B cell (primary cell): Measurements from ENCODE around the gene CTPS1. TPM values are rescaled to one million over a fixed set of nuclear protein-coding genes. Genes with fewer than 3 reads are reported as not detected.

Source experiments
- ATAC-seq: fragments of 200-7000 bp; cut with Tn5 transposase; one replicate; pipeline ENCODE4 v1.10.0; 2021; ENCODE audit warnings: low read depth, mild to moderate bottlenecking, moderate number of reproducible peaks, moderate library complexity
- CTCF ChIA-PET: fragments of 350-600 bp; sonication (Branson Sonifier 250); formaldehyde crosslinking; loops from one replicate; lab custom pipeline; 2021; ENCODE audit warnings: antibody characterized with exemption, inconsistent platforms; lab: Charles Lee
- POLR2A ChIA-PET: fragments of 350-600 bp; sonication (Branson Sonifier 250); formaldehyde crosslinking; loops from one replicate; lab custom pipeline; 2021; ENCODE audit warnings: antibody characterized with exemption; lab: Charles Lee
- DNase-seq: peaks from one replicate; pipeline ENCODE4 v3.0.0; 2013
- H2AFZ ChIP-seq: 2 replicates; pipeline ENCODE4 v1.6.1; 2012; ENCODE audit warnings: mild to moderate bottlenecking, low read depth, low read length; ENCODE audit not compliant: insufficient read depth, poor library complexity, severe bottlenecking
- H3K27ac ChIP-seq, 2 donors: 1 replicate in 1 of 2; 2 replicates in 1 of 2; pipeline ENCODE4 v1.5.1; 2012 to 2013; ENCODE audit warnings: low read length in 2 of 2, mild to moderate bottlenecking in 2 of 2, moderate library complexity in 1 of 2
- H3K27me3 ChIP-seq, 4 experiments: fragments of 200-600 bp in 1 of 4; sonication (generic) in 1 of 4; replicated peaks in 1 of 4; 1 replicate in 2 of 4; 2 replicates in 2 of 4; pipeline versions ENCODE4 v1.6.1 to v1.7.0; 2013 to 2016; ENCODE audit warnings: low read length in 3 of 4, mild to moderate bottlenecking in 2 of 4, mixed read lengths in 1 of 4, moderate library complexity in 1 of 4; ENCODE audit not compliant: insufficient read depth in 4 of 4, control insufficient read depth in 3 of 4; ENCODE audit errors: control extremely low read depth in 1 of 4
- H3K36me3 ChIP-seq, 2 experiments: replicated peaks in 1 of 2; 1 replicate in 1 of 2; 2 replicates in 1 of 2; pipeline versions ENCODE4 v1.6.1 to v1.7.1; 2013; ENCODE audit warnings: low read length in 1 of 2; ENCODE audit not compliant: insufficient read depth in 2 of 2, control insufficient read depth in 1 of 2; ENCODE audit errors: control extremely low read depth in 1 of 2, extremely low read depth in 1 of 2
- H3K4me1 ChIP-seq, 2 donors: fragments of 200-600 bp in 1 of 2; sonication (generic) in 1 of 2; 1 replicate in 1 of 2; 2 replicates in 1 of 2; pipeline versions ENCODE4 v1.5.1 to v1.6.1; 2013 to 2017; ENCODE audit warnings: low read length in 2 of 2; ENCODE audit not compliant: control insufficient read depth in 2 of 2, insufficient read depth in 2 of 2
- H3K4me2 ChIP-seq: replicated peaks from 2 replicates; pipeline ENCODE3; 2012; ENCODE audit warnings: mild to moderate bottlenecking, low read depth, low read length; ENCODE audit not compliant: poor library complexity, severe bottlenecking
- H3K4me3 ChIP-seq, 5 experiments: fragments of 200-600 bp in 1 of 5; sonication (generic) in 1 of 5; 1 replicate in 3 of 5; 2 replicates in 2 of 5; pipeline versions ENCODE4 v1.5.1 to v1.7.0; 2011 to 2016; ENCODE audit warnings: low read length in 4 of 5, mild to moderate bottlenecking in 4 of 5, low read depth in 2 of 5, control low read depth in 1 of 5, moderate library complexity in 1 of 5; ENCODE audit not compliant: insufficient read depth in 1 of 5; ENCODE audit errors: control extremely low read depth in 1 of 5, extremely low read depth in 1 of 5
- H3K79me2 ChIP-seq: fragments of 200-600 bp; sonication (generic); one replicate; pipeline ENCODE4 v1.6.0; 2016; ENCODE audit warnings: low read length; ENCODE audit not compliant: control insufficient read depth, insufficient read depth
- H3K9ac ChIP-seq: fragments of 200-600 bp; sonication (generic); 2 replicates; pipeline ENCODE4 v1.6.1; 2017; ENCODE audit warnings: mild to moderate bottlenecking, low read length, moderate library complexity
- H3K9me3 ChIP-seq, 3 donors: one replicate each; pipeline versions ENCODE4 v1.6.1 to v1.7.1; 2013; ENCODE audit warnings: low read length in 2 of 3; ENCODE audit not compliant: control insufficient read depth in 2 of 3, insufficient read depth in 1 of 3; ENCODE audit errors: control extremely low read depth in 1 of 3
- H4K20me1 ChIP-seq: 2 replicates; pipeline ENCODE4 v1.6.0; 2012; ENCODE audit warnings: mild to moderate bottlenecking, low read length; ENCODE audit not compliant: insufficient read depth, control insufficient read depth, poor library complexity, severe bottlenecking
- H3K27ac Mint-ChIP-seq: one replicate; pipeline ENCODE4 v1.8.0; 2021; ENCODE audit warnings: mixed read lengths
- H3K27me3 Mint-ChIP-seq: one replicate; pipeline ENCODE4 v1.8.0; 2021; ENCODE audit warnings: mixed read lengths
- H3K4me1 Mint-ChIP-seq: one replicate; pipeline ENCODE4 v1.8.0; 2021; ENCODE audit warnings: mixed read lengths
- H3K4me3 Mint-ChIP-seq: one replicate; pipeline ENCODE4 v1.8.0; 2021; ENCODE audit warnings: mixed read lengths
- H3K9me3 Mint-ChIP-seq: one replicate; pipeline ENCODE4 v1.8.0; 2022; ENCODE audit warnings: mixed read lengths; ENCODE audit not compliant: insufficient read depth
- EZH2 ChIP-seq: IDR thresholded peaks from 2 replicates; pipeline ENCODE4 v1.6.1; 2012; ENCODE audit warnings: borderline replicate concordance, low read depth, mild to moderate bottlenecking, moderate library complexity, low read length; ENCODE audit not compliant: insufficient read depth, poor library complexity, severe bottlenecking
- WGBS: methylation state at CpG from one replicate; pipeline ENCODE4 v1.1.5; 2013; ENCODE audit warnings: missing lambda C conversion rate; ENCODE audit not compliant: insufficient coverage; 5-methylcytosine and 5-hydroxymethylcytosine counted together
- intact Hi-C: fragments of 100-400 bp; cut with micrococcal nuclease; formaldehyde crosslinking; loops from one replicate; pipeline ENCODE4 v1.10.0; 2022
- polyA plus RNA-seq: library from polyadenylated mRNA; depleted of rRNA; stranded (reverse); fragments of >200 nt; gene quantifications from 2 replicates; pipeline ENCODE4 v1.2.3, GENCODE V29; 2012
- total RNA-seq, 2 donors: library from RNA; stranded (reverse); fragments of 120-200 nt in 1 of 2; gene quantifications; 1 replicate in 1 of 2; 2 replicates in 1 of 2; pipeline versions ENCODE4 v1.2.3 to v1.2.4, GENCODE V29; 2013 to 2022
- TF ChIP-seq, protein P1 (sequence below): fragments of 200-600 bp; IDR thresholded peaks from one replicate; pipeline ENCODE4 v1.8.0; 2022; ENCODE audit warnings: antibody characterized with exemption, mild to moderate bottlenecking

CTPS1 gene
- total and polyA plus RNA-seq, 2 donors (not counting 1 experiment from before 2014, with no cell fraction given), result 9.2 to 17.9 TPM

DNA sequence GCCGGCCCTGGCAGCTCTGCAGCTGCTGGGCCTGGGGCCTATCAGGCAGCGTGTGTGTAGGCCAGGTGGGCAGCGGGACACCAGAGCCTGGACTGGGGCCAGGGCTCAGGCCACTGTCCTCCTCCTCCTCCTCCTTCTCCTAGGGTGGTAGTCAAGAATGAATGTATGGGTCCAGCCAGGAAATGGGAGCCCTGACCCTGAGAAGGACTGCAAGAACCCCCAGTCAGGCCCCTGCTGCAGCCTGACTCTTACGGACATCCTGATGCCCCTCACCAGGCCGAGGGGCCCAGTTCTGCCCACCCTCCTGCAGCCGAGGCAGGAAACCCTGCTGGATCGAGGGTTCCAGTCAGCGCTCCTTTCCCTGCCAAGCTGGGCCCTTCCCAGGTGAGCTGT is 38.5 kb downstream of the CTPS1 start:
- no peaks in the 10 kb centered on the region for H3K27me3 Mint-ChIP-seq
- no peak for ATAC-seq
- ChIA-PET POLR2A (no interaction called here), CTCF (no interaction called here)
- no peak overlapping the region for H3K4me3 ChIP-seq
- peaks cover 0 to 3% of the 10 kb centered on the region in 2 experiments for H3K36me3 ChIP-seq
- no peak overlapping the region for H2AFZ ChIP-seq
- H3K27ac ChIP-seq, result no peak overlapping the region
- intact Hi-C loops, result no loop called here
- no peaks in the 10 kb centered on the region for H3K79me2 ChIP-seq
- H3K9ac ChIP-seq, result no peak overlapping the region
- no peaks in the 10 kb centered on the region for H3K9me3 Mint-ChIP-seq
- H3K4me3 Mint-ChIP-seq, result no peak overlapping the region
- H3K9me3 ChIP-seq, result peaks cover 0 to 4% (median 0%) of the 10 kb centered on the region in 3 donors
- H3K4me1 ChIP-seq, result peaks cover 6 to 20% of the 10 kb centered on the region in 2 donors
- no peaks in the 10 kb centered on the region for H3K27me3 ChIP-seq
- TF ChIP-seq EZH2, result no peak
- TF ChIP-seq, protein P1, sequence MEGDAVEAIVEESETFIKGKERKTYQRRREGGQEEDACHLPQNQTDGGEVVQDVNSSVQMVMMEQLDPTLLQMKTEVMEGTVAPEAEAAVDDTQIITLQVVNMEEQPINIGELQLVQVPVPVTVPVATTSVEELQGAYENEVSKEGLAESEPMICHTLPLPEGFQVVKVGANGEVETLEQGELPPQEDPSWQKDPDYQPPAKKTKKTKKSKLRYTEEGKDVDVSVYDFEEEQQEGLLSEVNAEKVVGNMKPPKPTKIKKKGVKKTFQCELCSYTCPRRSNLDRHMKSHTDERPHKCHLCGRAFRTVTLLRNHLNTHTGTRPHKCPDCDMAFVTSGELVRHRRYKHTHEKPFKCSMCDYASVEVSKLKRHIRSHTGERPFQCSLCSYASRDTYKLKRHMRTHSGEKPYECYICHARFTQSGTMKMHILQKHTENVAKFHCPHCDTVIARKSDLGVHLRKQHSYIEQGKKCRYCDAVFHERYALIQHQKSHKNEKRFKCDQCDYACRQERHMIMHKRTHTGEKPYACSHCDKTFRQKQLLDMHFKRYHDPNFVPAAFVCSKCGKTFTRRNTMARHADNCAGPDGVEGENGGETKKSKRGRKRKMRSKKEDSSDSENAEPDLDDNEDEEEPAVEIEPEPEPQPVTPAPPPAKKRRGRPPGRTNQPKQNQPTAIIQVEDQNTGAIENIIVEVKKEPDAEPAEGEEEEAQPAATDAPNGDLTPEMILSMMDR, result no peak
- DNase-seq, result no peak
- H3K27ac Mint-ChIP-seq, result no peak overlapping the region
- no peak overlapping the region for H3K4me2 ChIP-seq
- no peaks in the 10 kb centered on the region for H4K20me1 ChIP-seq
- H3K4me1 Mint-ChIP-seq, result peaks cover 32% of the 10 kb centered on the region
- WGBS, result 97% methylated on average over 6 of the region's 8 CpGs

DNA sequence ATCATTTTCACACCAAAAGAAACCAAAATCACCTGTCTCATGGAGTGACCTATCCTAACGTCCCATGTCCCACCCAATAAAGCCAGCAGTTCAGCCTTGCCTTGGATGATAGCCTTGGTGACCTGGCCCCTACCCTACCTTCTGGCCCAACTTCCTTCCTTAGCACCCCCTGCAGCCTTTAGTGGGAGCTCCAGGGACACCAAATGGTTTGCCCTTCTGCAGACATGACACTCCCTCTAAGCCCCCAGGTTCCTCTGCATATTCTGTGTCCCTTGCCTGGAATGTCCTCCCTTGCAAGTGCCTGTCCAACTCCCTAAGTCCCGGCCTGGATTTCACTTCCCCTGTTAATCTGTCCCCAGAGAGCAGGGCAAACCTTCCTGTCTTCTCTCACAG is 39.9 kb downstream of the CTPS1 start:
- Histone ChIP-seq H3K4me2 (no peak overlapping the region), H3K9ac (no peak overlapping the region), H4K20me1 (no peaks in the 10 kb centered on the region), H3K4me3 (no peak overlapping the region), H3K27me3 (no peaks in the 10 kb centered on the region), H3K79me2 (no peaks in the 10 kb centered on the region), H3K27ac (no peak overlapping the region), H3K36me3 (no peaks in the 10 kb centered on the region), H3K9me3 (peaks cover 0 to 4% (median 0%) of the 10 kb centered on the region in 3 donors), H3K4me1 (peaks cover 6 to 20% of the 10 kb centered on the region in 2 donors), H2AFZ (no peak overlapping the region)
- Mint-ChIP-seq H3K27ac (no peak overlapping the region), H3K9me3 (no peaks in the 10 kb centered on the region), H3K4me3 (no peak overlapping the region), H3K27me3 (no peaks in the 10 kb centered on the region), H3K4me1 (peaks cover 31% of the 10 kb centered on the region)
- DNase-seq, result no peak
- no peak for TF ChIP-seq EZH2
- TF ChIP-seq, protein P1, result no peak
- WGBS, result 53% methylated on average over 2 of the region's 2 CpGs
- no peak for ATAC-seq
- intact Hi-C loops, result no loop called here
- ChIA-PET CTCF (no interaction called here), POLR2A (no interaction called here)
